ENCODE data around the gene UBQLNL. TPM values are rescaled to one million over a fixed set of nuclear protein-coding genes. Genes with fewer than 3 reads are reported as not detected.

UBQLNL gene
- total and polyA plus RNA-seq, 8 donors: 0.09 to 1.0 (median 0.23) TPM

DNA sequence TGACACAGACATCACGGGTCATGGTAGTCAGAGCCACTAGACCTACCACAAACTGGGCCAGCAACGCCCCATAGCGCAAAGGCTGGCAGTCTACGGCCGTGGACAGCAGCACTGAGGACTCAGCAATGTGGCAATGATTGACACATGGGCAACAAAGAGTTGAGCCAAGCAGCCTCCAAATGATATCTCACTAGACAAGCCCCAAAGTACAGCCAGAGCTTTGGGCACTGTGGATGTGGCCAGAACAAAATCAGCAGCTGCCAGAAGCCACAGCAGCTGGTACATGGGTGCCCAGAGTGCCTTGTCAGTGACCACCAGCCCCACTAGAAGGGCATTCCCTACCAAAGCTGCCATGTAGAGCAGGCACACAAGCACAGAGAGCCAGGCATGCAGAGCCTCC is 11.2 kb upstream of the UBQLNL start:
- H3K4me1 ChIP-seq: no peaks in the 10 kb centered on the region
- 92 to 94% methylated on average over 5 of the region's 5 CpGs for WGBS, 2 donors
- DNase-seq (no peak), ATAC-seq (no peak), FAIRE-seq (no peak)
- no peak overlapping the region for H3K27ac ChIP-seq
- no peaks in the 10 kb centered on the region for H3K27me3 ChIP-seq
- H3K9me3 ChIP-seq: no peaks in the 10 kb centered on the region
- H3K36me3 ChIP-seq: no peaks in the 10 kb centered on the region
- intact Hi-C loops (cut with DNase I): no loop called here
- no peak overlapping the region for H3K4me3 ChIP-seq
- TF ChIP-seq, protein P1, sequence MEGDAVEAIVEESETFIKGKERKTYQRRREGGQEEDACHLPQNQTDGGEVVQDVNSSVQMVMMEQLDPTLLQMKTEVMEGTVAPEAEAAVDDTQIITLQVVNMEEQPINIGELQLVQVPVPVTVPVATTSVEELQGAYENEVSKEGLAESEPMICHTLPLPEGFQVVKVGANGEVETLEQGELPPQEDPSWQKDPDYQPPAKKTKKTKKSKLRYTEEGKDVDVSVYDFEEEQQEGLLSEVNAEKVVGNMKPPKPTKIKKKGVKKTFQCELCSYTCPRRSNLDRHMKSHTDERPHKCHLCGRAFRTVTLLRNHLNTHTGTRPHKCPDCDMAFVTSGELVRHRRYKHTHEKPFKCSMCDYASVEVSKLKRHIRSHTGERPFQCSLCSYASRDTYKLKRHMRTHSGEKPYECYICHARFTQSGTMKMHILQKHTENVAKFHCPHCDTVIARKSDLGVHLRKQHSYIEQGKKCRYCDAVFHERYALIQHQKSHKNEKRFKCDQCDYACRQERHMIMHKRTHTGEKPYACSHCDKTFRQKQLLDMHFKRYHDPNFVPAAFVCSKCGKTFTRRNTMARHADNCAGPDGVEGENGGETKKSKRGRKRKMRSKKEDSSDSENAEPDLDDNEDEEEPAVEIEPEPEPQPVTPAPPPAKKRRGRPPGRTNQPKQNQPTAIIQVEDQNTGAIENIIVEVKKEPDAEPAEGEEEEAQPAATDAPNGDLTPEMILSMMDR (IDR thresholded peaks at IDR 0.05): no peak

DNA sequence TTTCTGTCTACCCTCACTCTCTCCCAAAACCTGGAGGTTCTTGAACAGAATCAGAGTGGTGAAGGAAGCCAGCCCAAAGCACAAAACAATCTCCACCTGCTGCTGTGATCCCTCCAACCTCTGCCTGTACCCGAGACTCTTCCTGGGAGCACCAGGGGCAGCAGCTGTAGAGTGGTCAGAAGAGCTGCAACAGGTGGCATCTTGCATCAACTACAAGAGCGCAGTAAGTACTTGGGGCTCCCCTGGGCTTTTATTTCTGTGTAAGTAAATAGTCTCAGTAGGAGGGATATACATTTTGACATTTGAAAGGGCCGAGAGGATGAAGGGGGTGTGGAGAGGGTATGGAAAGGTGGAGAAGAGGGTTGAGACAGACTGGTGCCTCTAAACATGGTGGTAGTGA is 8.3 kb upstream of the UBQLNL start:
- TF ChIP-seq, protein P1 (IDR thresholded peaks at IDR 0.05): no peak
- intact Hi-C loops (cut with DNase I): no loop called here
- H3K4me1 ChIP-seq: no peaks in the 10 kb centered on the region
- H3K36me3 ChIP-seq: no peaks in the 10 kb centered on the region
- WGBS, 2 donors: 62 to 66% methylated on average over 3 of the region's 3 CpGs
- no peaks in the 10 kb centered on the region for H3K9me3 ChIP-seq
- H3K4me3 ChIP-seq: no peak overlapping the region
- no peak overlapping the region for H3K27ac ChIP-seq
- FAIRE-seq (no peak), ATAC-seq (no peak), DNase-seq (no peak)
- H3K27me3 ChIP-seq: no peaks in the 10 kb centered on the region

DNA sequence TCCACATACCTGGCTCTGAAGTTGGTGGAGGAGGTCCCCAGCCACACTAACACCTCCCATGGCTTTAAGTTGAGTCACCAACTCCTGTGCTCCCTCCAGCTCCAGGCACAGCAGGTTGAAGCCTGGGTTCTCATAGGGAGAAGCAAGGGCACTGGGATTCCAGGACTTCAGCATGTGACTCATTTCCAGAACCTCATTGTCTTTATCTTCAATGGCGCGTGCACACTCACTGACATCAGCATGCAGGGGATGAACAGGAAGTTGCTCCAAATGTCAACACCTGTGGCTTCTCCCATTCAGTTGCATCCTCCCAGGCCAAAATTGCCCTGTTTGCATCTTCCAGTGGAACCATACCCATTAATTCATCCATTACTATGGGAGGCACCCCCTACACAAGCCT is 5.8 kb upstream of the UBQLNL start:
- TF ChIP-seq, protein P1 (IDR thresholded peaks at IDR 0.05): no peak
- Histone ChIP-seq H3K9me3 (no peaks in the 10 kb centered on the region), H3K4me3 (no peak overlapping the region), H3K4me1 (no peaks in the 10 kb centered on the region), H3K27ac (no peak overlapping the region), H3K27me3 (no peaks in the 10 kb centered on the region), H3K36me3 (no peaks in the 10 kb centered on the region)
- ATAC-seq (no peak), DNase-seq (no peak), FAIRE-seq (no peak)
- WGBS, 2 donors: 96 to 97% methylated on average over 2 of the region's 2 CpGs
- intact Hi-C loops (cut with DNase I): no loop called here

DNA sequence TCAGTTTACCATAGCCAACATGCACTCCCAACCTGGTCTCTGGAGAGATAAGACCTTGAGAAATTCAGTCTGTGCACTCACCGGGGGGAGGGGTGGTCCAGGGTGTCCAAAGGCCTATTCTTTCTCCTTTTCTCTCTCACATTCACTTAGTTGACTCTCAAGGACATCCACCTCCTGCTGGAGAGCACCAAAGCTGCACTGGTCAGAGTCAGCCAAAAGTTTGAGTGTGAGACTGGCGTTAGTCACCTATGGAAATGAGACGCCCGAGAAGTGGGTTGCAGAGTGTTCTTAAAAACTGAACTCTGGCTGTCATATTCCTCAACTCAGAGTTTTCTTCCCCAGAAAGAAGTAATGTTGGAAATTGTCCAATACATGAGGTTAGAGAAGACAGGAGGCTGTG is 5.0 kb upstream of the UBQLNL start:
- ATAC-seq (no peak), FAIRE-seq (no peak)
- intact Hi-C loops (cut with DNase I): no loop called here

DNA sequence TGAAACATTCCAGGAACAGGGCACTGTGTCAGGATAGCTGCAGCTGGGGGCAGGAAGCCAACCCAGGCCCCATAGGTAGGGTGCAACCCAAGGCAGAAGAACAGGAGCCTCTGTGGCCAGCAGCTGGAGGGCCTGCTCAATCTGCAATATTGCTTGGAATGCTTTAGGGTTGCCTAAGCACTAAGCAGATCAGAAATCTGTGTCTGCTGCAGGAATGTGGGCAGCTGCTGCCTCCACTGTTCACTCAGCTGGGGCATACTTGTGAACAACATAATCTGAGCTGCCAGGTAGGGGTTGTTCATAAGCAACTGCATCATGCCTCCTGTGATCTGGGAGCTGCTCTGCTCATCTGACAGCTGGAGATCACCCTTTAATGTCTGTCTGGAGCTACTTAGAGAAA is 1.7 kb downstream of the UBQLNL start:
- Histone ChIP-seq H3K27ac (no peak overlapping the region), H3K36me3 (no peaks in the 10 kb centered on the region), H3K27me3 (no peaks in the 10 kb centered on the region), H3K9me3 (no peaks in the 10 kb centered on the region), H3K4me1 (no peaks in the 10 kb centered on the region), H3K4me3 (no peak overlapping the region)
- intact Hi-C loops (cut with DNase I): no loop called here
- TF ChIP-seq, protein P1 (IDR thresholded peaks at IDR 0.05): no peak
- ATAC-seq: no peak
- FAIRE-seq: no peak
- DNase-seq: no peak

More for the DNA sequence above, 5.0 kb upstream of the UBQLNL start:
- no peaks in the 10 kb centered on the region for H3K4me1 ChIP-seq
- H3K27ac ChIP-seq: no peak overlapping the region
- no peaks in the 10 kb centered on the region for H3K36me3 ChIP-seq
- WGBS, 2 donors: 91 to 92% methylated on average over 4 of the region's 4 CpGs
- DNase-seq: no peak
- no peak overlapping the region for H3K4me3 ChIP-seq
- H3K9me3 ChIP-seq: no peaks in the 10 kb centered on the region
- TF ChIP-seq, protein P1 (IDR thresholded peaks at IDR 0.05): no peak
- no peaks in the 10 kb centered on the region for H3K27me3 ChIP-seq

Data from pancreas (tissue), 10 donors.